Testis (tissue), 3 donors: ENCODE measurements around the gene HERPUD1. TPM values are rescaled to one million over a fixed set of nuclear protein-coding genes. Genes with fewer than 3 reads are reported as not detected.

ENCODE experiments used
- DNase-seq: peaks from one replicate; pipeline ENCODE4 v3.0.0-alpha.2; 2019
- H3K27ac ChIP-seq, 2 donors: fragments of 200-600 bp; sonication (generic); one replicate each; pipeline ENCODE4 v1.5.1; 2019
- H3K27me3 ChIP-seq: fragments of 200-600 bp; sonication (generic); one replicate; pipeline ENCODE4 v1.5.1; 2019
- H3K36me3 ChIP-seq: fragments of 200-600 bp; sonication (generic); one replicate; pipeline ENCODE4 v1.5.1; 2017; ENCODE audit warnings: low read depth; ENCODE audit errors: missing control alignments
- H3K4me1 ChIP-seq: fragments of 200-600 bp; sonication (generic); one replicate; pipeline ENCODE4 v1.5.1; 2019
- H3K4me3 ChIP-seq, 2 donors: fragments of 200-600 bp; sonication (generic); one replicate each; pipeline ENCODE4 v1.5.1; 2017 to 2019
- H3K9me3 ChIP-seq: fragments of 200-600 bp; sonication (generic); one replicate; pipeline ENCODE4 v1.5.1; 2017
- CTCF ChIP-seq, 3 experiments: fragments of 450-650 bp in 2 of 3; fragments of 200-600 bp in 1 of 3; sonication (generic) in 1 of 3; IDR thresholded peaks; one replicate each; pipeline ENCODE4 v1.5.1; 2016 to 2019; ENCODE audit warnings: antibody characterized with exemption in 3 of 3, mild to moderate bottlenecking in 2 of 3, moderate library complexity in 1 of 3
- POLR2A ChIP-seq: fragments of 450-650 bp; IDR thresholded peaks from one replicate; pipeline ENCODE4 v1.6.1; 2017; ENCODE audit warnings: antibody characterized with exemption, mild to moderate bottlenecking, moderate library complexity
- WGBS, 2 donors: methylation state at CpG; one replicate each; pipeline ENCODE4 v1.1.5; 2018; 5-methylcytosine and 5-hydroxymethylcytosine counted together
- intact Hi-C: fragments of 100-400 bp; cut with DNase I; formaldehyde crosslinking; loops from one replicate; pipeline ENCODE4 v1.15.1; 2023; ENCODE audit warnings: low total_unique reads
- polyA plus RNA-seq: library from polyadenylated mRNA; stranded (reverse); fragments of 350-450 nt; fragmentation: Illumina TruSeq; extraction: RNeasy Lipid Tissue Mini Kit (QIAGEN cat#74804); gene quantifications from one replicate; pipeline ENCODE4 v1.2.3, GENCODE V29; 2014; ENCODE audit warnings: low read depth, low replicate concordance; ENCODE audit not compliant: insufficient read depth
- total RNA-seq, 2 donors: library from RNA; depleted of rRNA; stranded (reverse); fragments of >200 nt; gene quantifications; one replicate each; pipeline ENCODE4 v1.2.3, GENCODE V29; 2016

The HERPUD1 gene
- total and polyA plus RNA-seq, 3 donors from 2014 or later: 68.0 to 90.8 (median 88.9) TPM

GRCh38 chr16:56974549-56975300 lies 42.8 kb downstream of the HERPUD1 start:
- Histone ChIP-seq H3K9me3 (no peaks in the 10 kb centered on the region), H3K27ac (no peak overlapping the region), H3K27me3 (no peaks in the 10 kb centered on the region), H3K36me3 (no peaks in the 10 kb centered on the region), H3K4me3 (no peak overlapping the region), H3K4me1 (no peaks in the 10 kb centered on the region)
- TF ChIP-seq CTCF (IDR thresholded peaks at IDR 0.05) (no peak), POLR2A (no peak)
- WGBS, 2 donors: 73 to 86% methylated on average over 9 of the region's 9 CpGs
- intact Hi-C loops: no loop called here
- no peak for DNase-seq

- no peaks in the 10 kb centered on the region for H3K9me3 ChIP-seq
- no peaks in the 10 kb centered on the region for H3K36me3 ChIP-seq
- intact Hi-C loops: no loop called here
- DNase-seq: no peak
- H3K4me3 ChIP-seq: no peak overlapping the region
- H3K27ac ChIP-seq: no peak overlapping the region
- H3K4me1 ChIP-seq: no peaks in the 10 kb centered on the region
- H3K27me3 ChIP-seq: no peaks in the 10 kb centered on the region
- TF ChIP-seq CTCF (IDR thresholded peaks at IDR 0.05): no peak
- TF ChIP-seq POLR2A: no peak
- WGBS, 2 donors: 89 to 94% methylated on average over 10 of the region's 10 CpGs
These were observed 43.8 kb downstream of the HERPUD1 start for GRCh38 chr16:56975714-56976113.

- H3K27me3 ChIP-seq: no peaks in the 10 kb centered on the region
- WGBS, 2 donors: 80 to 86% methylated on average over 6 of the region's 6 CpGs
- H3K4me1 ChIP-seq: no peaks in the 10 kb centered on the region
- no peak overlapping the region for H3K27ac ChIP-seq
- no peaks in the 10 kb centered on the region for H3K9me3 ChIP-seq
- no peaks in the 10 kb centered on the region for H3K36me3 ChIP-seq
- no peak overlapping the region for H3K4me3 ChIP-seq
- intact Hi-C loops: no loop called here
- TF ChIP-seq POLR2A (no peak), CTCF (IDR thresholded peaks at IDR 0.05) (no peak)
- no peak for DNase-seq
These were observed 45.3 kb downstream of the HERPUD1 start for GRCh38 chr16:56977216-56977615.

GRCh38 chr16:56977823-56978430 lies 46.0 kb downstream of the HERPUD1 start:
- TF ChIP-seq POLR2A (no peak), CTCF (IDR thresholded peaks at IDR 0.05) (no peak)
- DNase-seq: no peak
- intact Hi-C loops: no loop called here
- Histone ChIP-seq H3K36me3 (no peaks in the 10 kb centered on the region), H3K9me3 (no peaks in the 10 kb centered on the region), H3K27me3 (no peaks in the 10 kb centered on the region), H3K4me3 (no peak overlapping the region), H3K4me1 (no peaks in the 10 kb centered on the region), H3K27ac (no peak overlapping the region)
- 88% methylated on average over 5 to 11 of the region's 11 CpGs for WGBS, 2 donors

GRCh38 chr16:56980201-56980535 lies 48.2 kb downstream of the HERPUD1 start:
- DNase-seq: no peak
- 79 to 88% methylated on average over 4 of the region's 4 CpGs for WGBS, 2 donors
- intact Hi-C loops: no loop called here
- Histone ChIP-seq H3K27ac (no peak overlapping the region), H3K27me3 (no peaks in the 10 kb centered on the region), H3K36me3 (no peaks in the 10 kb centered on the region), H3K4me3 (no peak overlapping the region), H3K4me1 (no peaks in the 10 kb centered on the region), H3K9me3 (no peaks in the 10 kb centered on the region)
- no peak for TF ChIP-seq CTCF (IDR thresholded peaks at IDR 0.05)
- TF ChIP-seq POLR2A: no peak
